H1 (cell line): ENCODE measurements around the gene CTU1. TPM values are rescaled to one million over a fixed set of nuclear protein-coding genes. Genes with fewer than 3 reads are reported as not detected.

Source experiments
- CTCF ChIA-PET: fragments of 300-600 bp; sonication (Branson Sonifier 250); formaldehyde crosslinking; loops from one replicate; lab custom pipeline; 2021; ENCODE audit not compliant: partially characterized antibody; lab: Charles Lee
- POLR2A ChIA-PET: fragments of 300-600 bp; sonication (Branson Sonifier 250); formaldehyde crosslinking; loops from one replicate; lab custom pipeline; 2021; ENCODE audit warnings: inconsistent platforms; ENCODE audit not compliant: partially characterized antibody; lab: Charles Lee
- DNase-seq, 2 experiments: peaks; one replicate each; pipeline versions ENCODE4 v3.0.0 to v3.0.0-alpha.2; 2010 to 2022; ENCODE audit warnings: low spot score in 2 of 2, low read depth in 1 of 2, mixed read lengths in 1 of 2
- FAIRE-seq: peaks from 2 replicates; lab custom pipeline; 2011; peaks lifted over from hg19 to GRCh38; lab: Jason Lieb, UNC
- H2AFZ ChIP-seq: 2 replicates; pipeline ENCODE4 v1.8.1; 2012; ENCODE audit warnings: low read length, inconsistent platforms
- H2AK5ac ChIP-seq: 2 replicates; pipeline ENCODE4 v1.6.1; 2013; ENCODE audit warnings: low read depth, low read length
- H2BK120ac ChIP-seq: replicated peaks from 2 replicates; pipeline ENCODE3; 2013; ENCODE audit warnings: low read depth, low read length, inconsistent platforms
- H2BK12ac ChIP-seq: 2 replicates; pipeline ENCODE4 v1.6.1; 2013; ENCODE audit warnings: low read depth, low read length
- H2BK15ac ChIP-seq: 2 replicates; pipeline ENCODE4 v1.6.1; 2013; ENCODE audit warnings: low read length
- H2BK20ac ChIP-seq: 2 replicates; pipeline ENCODE4 v1.6.1; 2013; ENCODE audit warnings: low read length
- H2BK5ac ChIP-seq: 2 replicates; pipeline ENCODE4 v1.6.1; 2013; ENCODE audit warnings: low read depth, low read length
- H3K14ac ChIP-seq: 2 replicates; pipeline ENCODE4 v1.6.1; 2013; ENCODE audit warnings: inconsistent platforms; ENCODE audit not compliant: insufficient read length
- H3K18ac ChIP-seq: 2 replicates; pipeline ENCODE4 v1.6.1; 2013; ENCODE audit warnings: low read length; ENCODE audit errors: extremely low read depth
- H3K23ac ChIP-seq: 2 replicates; pipeline ENCODE4 v1.6.1; 2013; ENCODE audit warnings: inconsistent platforms; ENCODE audit not compliant: insufficient read length
- H3K23me2 ChIP-seq: 2 replicates; pipeline ENCODE4 v1.6.1; 2013; ENCODE audit warnings: low read depth, low read length
- H3K27ac ChIP-seq: 2 replicates; pipeline ENCODE4 v1.6.1; 2011; ENCODE audit warnings: low read depth, low read length, inconsistent platforms
- H3K27me3 ChIP-seq, 4 experiments: replicated peaks in 1 of 4; 1 replicate in 1 of 4; 2 replicates in 3 of 4; pipeline versions ENCODE4 v1.6.1 to v1.8.1; 2011 to 2013; ENCODE audit warnings: low read length in 3 of 4, mild to moderate bottlenecking in 3 of 4, inconsistent platforms in 2 of 4, mixed read lengths in 2 of 4, moderate library complexity in 1 of 4; ENCODE audit not compliant: control insufficient read depth in 3 of 4, insufficient read depth in 3 of 4; ENCODE audit errors: extremely low read depth in 1 of 4
- H3K36me3 ChIP-seq, 4 experiments: 2 replicates each; pipeline versions ENCODE4 v1.6.1 to v1.8.1; 2011 to 2013; ENCODE audit warnings: mild to moderate bottlenecking in 4 of 4, low read length in 3 of 4, moderate library complexity in 2 of 4, control low read depth in 1 of 4, inconsistent platforms in 1 of 4; ENCODE audit not compliant: insufficient read depth in 4 of 4, control insufficient read depth in 2 of 4
- H3K4ac ChIP-seq: replicated peaks from 2 replicates; pipeline ENCODE3; 2013; ENCODE audit warnings: low read length, low read depth, mixed read lengths, inconsistent platforms; ENCODE audit not compliant: insufficient read length
- H3K4me1 ChIP-seq, 4 experiments: replicated peaks in 1 of 4; 1 replicate in 1 of 4; 2 replicates in 3 of 4; pipeline versions ENCODE4 v1.6.1 to v1.8.1; 2011 to 2013; ENCODE audit warnings: low read length in 3 of 4, inconsistent platforms in 2 of 4, mixed read lengths in 1 of 4; ENCODE audit not compliant: insufficient read depth in 4 of 4, control insufficient read depth in 3 of 4
- H3K4me2 ChIP-seq, 2 experiments: 2 replicates each; pipeline versions ENCODE4 v1.6.1 to v1.8.1; 2011 to 2013; ENCODE audit warnings: low read depth in 2 of 2, low read length in 2 of 2, control low read depth in 1 of 2, inconsistent platforms in 1 of 2, mild to moderate bottlenecking in 1 of 2; ENCODE audit not compliant: insufficient read depth in 1 of 2
- H3K4me3 ChIP-seq, 4 experiments: fragments of 200-600, 300-600 bp in 1 of 4; sonication (generic), shearing (Covaris generic), sonication (Bioruptor Twin) in 1 of 4; 2 replicates each; pipeline versions ENCODE4 v1.5.1 to v1.8.1; 2011 to 2016; ENCODE audit warnings: low read length in 4 of 4, low read depth in 3 of 4, control low read depth in 2 of 4, inconsistent platforms in 2 of 4, mild to moderate bottlenecking in 2 of 4, mixed read lengths in 1 of 4, moderate library complexity in 1 of 4; ENCODE audit not compliant: insufficient read depth in 2 of 4; ENCODE audit errors: extremely low read depth in 1 of 4
- H3K56ac ChIP-seq: replicated peaks from 2 replicates; pipeline ENCODE3; 2013; ENCODE audit warnings: low read depth, mild to moderate bottlenecking, mixed read lengths, low read length, inconsistent platforms; ENCODE audit not compliant: insufficient read length
- H3K79me1 ChIP-seq: 2 replicates; pipeline ENCODE4 v1.6.1; 2013; ENCODE audit warnings: low read depth, low read length, control low read depth
- H3K79me2 ChIP-seq, 2 experiments: 2 replicates each; pipeline versions ENCODE4 v1.6.1 to v1.8.1; 2012 to 2013; ENCODE audit warnings: low read length in 2 of 2, mild to moderate bottlenecking in 2 of 2, inconsistent platforms in 1 of 2; ENCODE audit not compliant: insufficient read depth in 2 of 2, control insufficient read depth in 1 of 2
- H3K9ac ChIP-seq, 4 experiments: replicated peaks in 1 of 4; 1 replicate in 1 of 4; 2 replicates in 3 of 4; pipeline versions ENCODE4 v1.6.1 to v1.8.1; 2011 to 2013; ENCODE audit warnings: low read depth in 3 of 4, low read length in 3 of 4, control low read depth in 2 of 4, mild to moderate bottlenecking in 2 of 4, moderate library complexity in 2 of 4, inconsistent platforms in 1 of 4; ENCODE audit errors: extremely low read depth in 1 of 4
- H3K9me3 ChIP-seq, 2 experiments: 2 replicates each; pipeline versions ENCODE4 v1.6.1 to v1.8.1; 2012 to 2013; ENCODE audit warnings: mild to moderate bottlenecking in 2 of 2, moderate library complexity in 2 of 2, control low read depth in 1 of 2, inconsistent platforms in 1 of 2, low read depth in 1 of 2, low read length in 1 of 2, mixed read lengths in 1 of 2; ENCODE audit not compliant: insufficient read depth in 2 of 2
- H4K20me1 ChIP-seq, 2 experiments: replicated peaks in 1 of 2; 2 replicates each; pipeline versions ENCODE3 to v1.8.1; 2011 to 2013; ENCODE audit warnings: inconsistent platforms in 2 of 2, low read length in 2 of 2, mild to moderate bottlenecking in 1 of 2; ENCODE audit not compliant: insufficient read depth in 2 of 2, control insufficient read depth in 1 of 2
- H4K5ac ChIP-seq: 2 replicates; pipeline ENCODE4 v1.6.1; 2013; ENCODE audit warnings: low read length, low read depth, mixed read lengths, inconsistent platforms; ENCODE audit not compliant: insufficient read length
- H4K8ac ChIP-seq: 2 replicates; pipeline ENCODE4 v1.8.0; 2013; ENCODE audit warnings: mild to moderate bottlenecking, moderate library complexity, low read length, inconsistent platforms; ENCODE audit not compliant: insufficient read depth; ENCODE audit errors: extremely low read depth
- H4K91ac ChIP-seq: replicated peaks from 2 replicates; pipeline ENCODE3; 2013; ENCODE audit warnings: low read length, mixed read lengths, inconsistent platforms; ENCODE audit not compliant: insufficient read length
- CEBPB ChIP-seq: IDR thresholded peaks from 2 replicates; pipeline ENCODE4 v1.6.1; 2012; ENCODE audit warnings: low read depth, low read length
- CTCF ChIP-seq, 3 experiments: IDR thresholded peaks; 1 replicate in 2 of 3; 2 replicates in 1 of 3; pipeline versions ENCODE4 v1.5.1 to v1.6.1; 2011; ENCODE audit warnings: low read length in 3 of 3, mild to moderate bottlenecking in 3 of 3, inconsistent platforms in 2 of 3, low read depth in 1 of 3, moderate library complexity in 1 of 3; ENCODE audit not compliant: insufficient read depth in 1 of 3; ENCODE audit errors: control extremely low read depth in 1 of 3
- EGR1 ChIP-seq: IDR thresholded peaks from 2 replicates; pipeline ENCODE4 v1.6.1; 2011; ENCODE audit warnings: low read depth, low read length, borderline replicate concordance
- JUND ChIP-seq: IDR thresholded peaks from 2 replicates; pipeline ENCODE4 v1.6.1; 2011; ENCODE audit warnings: mild to moderate bottlenecking, improper control_type of control experiment, low read length
- PHF8 ChIP-seq: fragments of 200-600 bp; sonication (generic); conservative IDR thresholded peaks from 2 replicates; pipeline ENCODE4 v1.7.1; 2012; ENCODE audit warnings: low read depth, mild to moderate bottlenecking, inconsistent platforms, low read length, moderate library complexity
- RBBP5 ChIP-seq: IDR thresholded peaks from 2 replicates; pipeline ENCODE4 v1.7.1; 2012; ENCODE audit warnings: low read depth, mild to moderate bottlenecking, inconsistent platforms, low read length, moderate library complexity, borderline replicate concordance
- SAP30 ChIP-seq: fragments of 300-600 bp; sonication (generic); IDR thresholded peaks from 2 replicates; pipeline ENCODE4 v1.7.1; 2012; ENCODE audit warnings: low read length, moderate library complexity, mild to moderate bottlenecking, inconsistent platforms; ENCODE audit not compliant: insufficient read depth, insufficient replicate concordance
- TBP ChIP-seq: IDR thresholded peaks from 2 replicates; pipeline ENCODE4 v1.6.1; 2011; ENCODE audit warnings: low read depth, low read length, improper control_type of control experiment
- WGBS, 2 experiments: shearing (Covaris generic) in 1 of 2; methylation state at CpG; one replicate each; pipeline versions ENCODE4 v1.1.6 to v1.1.7; 2013 to 2015; ENCODE audit warnings: low lambda C conversion rate in 2 of 2, mixed read lengths in 2 of 2, inconsistent platforms in 1 of 2, low coverage in 1 of 2, missing lambda C conversion rate in 1 of 2; ENCODE audit not compliant: insufficient replicate concordance in 2 of 2, insufficient coverage in 1 of 2, insufficient read length in 1 of 2; ENCODE audit errors: extremely low coverage in 1 of 2, missing lambda C conversion rate in 1 of 2; 5-methylcytosine and 5-hydroxymethylcytosine counted together
- polyA plus RNA-seq, 7 experiments: library from polyadenylated mRNA; depleted of rRNA in 3 of 7; stranded (reverse) in 5 of 7; unstranded in 2 of 7; fragments of >200 nt in 5 of 7; fragments of 200-250 nt in 2 of 7; gene quantifications; 1 replicate in 5 of 7; 2 replicates in 1 of 7; 4 replicates in 1 of 7; pipeline versions ENCODE4 v1.2.1 to v1.2.3, GENCODE V29; 2011 to 2013; ENCODE audit warnings: missing spikeins in 2 of 7, mixed read lengths in 2 of 7
- total RNA-seq: library from RNA; stranded (reverse); fragmentation: NEBNext Ultra II Directional; extraction: Animal tissue kit (Norgen Biotek cat#: 25700); gene quantifications from 2 replicates; pipeline ENCODE4 v1.2.1, GENCODE V29; 2021

The CTU1 gene
- total and polyA plus RNA-seq, 2 of the 8 experiments (the other 6 are each of a cell fraction or from before 2014, with no cell fraction given), result 4.6 to 7.2 TPM

DNA sequence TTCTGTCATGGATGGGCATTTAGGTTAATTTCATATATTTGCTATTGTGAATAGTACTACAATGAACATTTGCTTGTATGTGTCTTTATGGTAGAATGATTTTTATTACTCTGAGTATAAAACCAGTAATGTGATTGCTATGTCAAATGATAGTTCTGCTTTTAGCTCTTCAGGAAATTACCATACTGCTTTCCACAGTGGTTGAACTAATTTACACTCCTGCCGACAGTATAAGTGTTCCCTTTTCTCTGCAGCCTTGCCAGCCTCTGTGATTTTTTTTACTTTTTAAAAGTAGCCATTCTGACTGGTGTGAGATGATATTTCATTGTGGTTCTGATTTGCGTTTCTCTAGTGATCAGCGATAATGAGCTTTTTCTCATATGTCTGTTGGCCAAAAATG lies 40.4 kb upstream of the CTU1 start:
- DNase-seq (no peak), FAIRE-seq (no peak)
- Histone ChIP-seq H3K4me2 (no peak overlapping the region), H3K18ac (no peak overlapping the region), H3K4ac (no peak overlapping the region), H4K8ac (no peak overlapping the region), H3K56ac (no peak overlapping the region), H2BK15ac (no peak overlapping the region), H3K23me2 (no peaks in the 10 kb centered on the region), H4K5ac (no peak overlapping the region), H3K36me3 (no peaks in the 10 kb centered on the region), H3K9ac (no peak overlapping the region), H3K23ac (no peak overlapping the region), H3K27me3 (no peaks in the 10 kb centered on the region), H2BK12ac (no peak overlapping the region), H3K9me3 (0 out of 4 replicates have a peak, but pooled peaks cover 0 to 2% of the 10 kb centered on the region in 2 experiments), H3K79me2 (no peaks in the 10 kb centered on the region), H4K91ac (no peak overlapping the region), H3K4me1 (no peaks in the 10 kb centered on the region; a peak in 1 of 7 replicates), H2BK120ac (no peak overlapping the region), H2BK20ac (no peak overlapping the region), H3K79me1 (no peaks in the 10 kb centered on the region), H3K4me3 (no peak overlapping the region), H4K20me1 (no peaks in the 10 kb centered on the region), H2AK5ac (no peak overlapping the region), H3K27ac (no peak overlapping the region), H3K14ac (no peak overlapping the region), H2BK5ac (no peak overlapping the region), H2AFZ (no peak overlapping the region)
- no peak for TF ChIP-seq EGR1
- TF ChIP-seq TBP, result no peak
- no peak for TF ChIP-seq PHF8
- no peak for TF ChIP-seq JUND
- TF ChIP-seq SAP30, result no peak
- TF ChIP-seq RBBP5, result no peak
- TF ChIP-seq CEBPB, result no peak
- no peak for TF ChIP-seq CTCF (IDR thresholded peaks at IDR 0.05; ENCODE audit: control extremely low read depth in 1 of 3, insufficient read depth in 1 of 3, low read depth in 1 of 3, low read length in 3 of 3)
- ChIA-PET POLR2A (no interaction called here), CTCF (interaction anchor here (6.9 kb wide), 1 partner anchor 9 kb away, joined by 62 read pairs; no protein-coding TSS in a partner anchor)
- WGBS, 2 experiments, result 83% methylated on average over 3 of the region's 3 CpGs; no CpG with 5 or more reads in 1 of the 2 experiments
